Activated CD4-positive, alpha-beta T cell treated with anti-CD3 and anti-CD28 coated beads for 48 hours (primary cell): ENCODE results near the gene ASIC3.
A peak's percentile ranks its signal among the peaks of the same experiment; 100 is the strongest.
"Not testable (repeated sequence)": the region's sequence is repeated elsewhere in the genome, so short reads cannot be mapped to it uniquely, and the experiment has no call there.

Source experiments
- DNase-seq: peaks from one replicate; pipeline ENCODE4 v3.0.0-alpha.2; 2020

ASIC3 gene

GRCh38 chr7:151034312-151035025, 13.9 kb upstream of the ASIC3 start:
- no peak for DNase-seq

GRCh38 chr7:151035026-151035717, 13.2 kb upstream of the ASIC3 start:
- no peak for DNase-seq

- no peak for DNase-seq
Observed at GRCh38 chr7:151035902-151036301, 12.4 kb upstream of the ASIC3 start.

GRCh38 chr7:151038951-151039849, 9.1 kb upstream of the ASIC3 start:
- peak; percentile 88 for DNase-seq

GRCh38 chr7:151039850-151040548, 8.3 kb upstream of the ASIC3 start:
- DNase-seq, result no peak

- DNase-seq, result no peak
Observed at GRCh38 chr7:151040616-151041375, 7.5 kb upstream of the ASIC3 start.

DNA sequence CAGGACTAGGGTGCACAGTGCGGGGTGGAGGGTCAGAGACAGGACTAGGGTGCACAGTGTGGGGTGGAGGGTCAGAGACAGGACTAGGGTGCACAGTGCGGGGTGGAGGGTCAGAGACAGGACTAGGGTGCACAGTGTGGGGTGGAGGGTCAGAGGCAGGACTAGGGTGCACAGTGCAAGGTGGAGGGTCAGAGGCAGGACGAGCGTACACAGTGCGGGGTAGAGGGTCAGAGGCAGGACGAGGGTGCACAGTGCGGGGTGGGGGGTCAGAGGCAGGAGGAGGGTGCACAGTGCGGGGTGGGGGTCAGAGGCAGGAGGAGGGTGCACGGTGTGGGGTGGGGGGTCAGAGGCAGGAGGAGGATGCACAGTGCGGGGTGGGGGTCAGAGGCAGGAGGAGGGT, 4.9 kb upstream of the ASIC3 start:
- not testable (repeated sequence) for DNase-seq

GRCh38 chr7:151043959-151044358, 4.4 kb upstream of the ASIC3 start:
- no peak for DNase-seq

DNA sequence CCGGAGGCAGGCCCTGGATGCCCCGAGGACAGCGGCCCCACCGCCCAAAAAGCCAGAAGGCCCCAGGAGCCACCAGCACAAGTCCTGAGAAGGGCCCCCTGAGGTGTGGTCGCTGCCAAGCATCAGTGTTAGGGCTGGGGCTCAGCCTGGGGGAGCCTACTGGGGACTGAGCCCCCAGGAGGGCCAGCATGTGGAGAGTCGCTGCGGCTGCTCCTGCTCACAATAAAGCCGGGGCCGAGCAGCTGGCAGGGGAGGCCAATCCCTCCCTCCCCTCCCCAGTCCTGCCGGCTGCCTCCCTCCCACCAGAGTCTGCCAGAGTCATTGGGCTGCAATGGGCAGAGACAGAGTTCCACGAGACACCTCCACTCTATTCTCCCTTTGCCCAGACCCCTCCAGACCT, 3.1 kb upstream of the ASIC3 start:
- DNase-seq, result no peak

DNA sequence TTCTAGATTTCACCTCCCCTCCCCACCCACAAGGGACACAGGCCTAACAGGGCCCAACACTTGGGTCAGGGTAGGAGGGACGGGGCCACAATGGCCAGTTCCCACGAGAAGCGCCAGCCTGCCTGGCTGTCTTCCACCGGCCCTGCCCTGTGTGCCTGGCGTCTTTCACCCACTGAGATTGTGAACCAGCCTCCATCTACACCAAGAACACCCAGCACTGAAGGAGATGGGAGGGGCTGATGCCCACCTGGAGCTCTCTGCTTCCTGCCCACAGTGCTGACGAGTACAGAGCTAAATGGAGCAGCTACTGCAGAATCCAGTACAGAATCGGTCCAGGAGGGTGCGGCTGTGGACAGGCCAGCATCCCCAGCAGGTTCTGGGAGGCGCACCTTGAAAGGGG, 2.4 kb upstream of the ASIC3 start:
- no peak for DNase-seq

DNA sequence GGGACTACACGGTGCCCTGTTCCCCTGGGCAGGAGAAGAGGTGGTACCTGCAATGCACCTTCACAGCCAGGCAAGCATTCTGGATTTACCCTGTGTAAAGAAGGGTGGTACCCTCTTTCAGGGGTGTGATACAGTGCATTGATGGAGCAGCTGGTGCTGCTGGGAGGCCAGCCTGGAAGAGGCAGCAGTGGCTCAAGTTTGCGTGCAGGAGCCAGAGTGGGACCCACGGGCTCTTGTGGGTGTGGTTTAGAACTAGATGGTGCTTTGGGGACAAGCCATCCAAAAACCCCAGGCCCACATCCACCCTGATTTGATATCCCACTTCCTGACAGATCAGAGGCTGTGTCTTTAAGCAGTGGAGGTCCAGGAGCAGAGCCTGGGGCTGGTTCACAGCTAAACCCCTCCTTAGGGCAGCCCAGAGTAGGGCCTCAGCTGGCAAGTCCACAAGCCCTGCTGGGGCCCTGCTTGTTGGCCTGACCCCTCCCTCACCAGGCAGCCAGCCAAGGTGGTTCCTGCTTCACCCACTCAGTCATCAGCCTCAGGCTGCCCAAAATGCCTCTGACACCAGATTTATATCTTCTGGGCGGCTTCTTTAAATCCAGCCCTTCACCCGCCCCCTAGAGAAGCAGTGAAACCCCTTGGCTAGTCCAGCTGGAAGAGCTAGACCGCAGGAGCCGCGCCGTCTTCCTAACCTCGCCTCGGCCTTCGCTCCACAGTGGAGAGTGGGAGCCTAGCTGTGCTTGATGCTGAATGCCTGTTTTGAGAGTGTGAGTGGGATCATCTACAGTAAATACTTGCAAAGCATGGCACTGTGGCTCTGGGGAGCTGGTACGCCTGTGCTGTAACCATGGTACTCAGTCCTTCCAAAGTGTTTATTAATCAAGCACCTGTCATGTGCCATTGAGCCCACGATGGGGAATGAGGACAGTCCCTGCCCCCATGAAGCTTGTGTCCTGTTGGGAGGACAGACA, 1.4 kb upstream of the ASIC3 start:
- no peak for DNase-seq

DNA sequence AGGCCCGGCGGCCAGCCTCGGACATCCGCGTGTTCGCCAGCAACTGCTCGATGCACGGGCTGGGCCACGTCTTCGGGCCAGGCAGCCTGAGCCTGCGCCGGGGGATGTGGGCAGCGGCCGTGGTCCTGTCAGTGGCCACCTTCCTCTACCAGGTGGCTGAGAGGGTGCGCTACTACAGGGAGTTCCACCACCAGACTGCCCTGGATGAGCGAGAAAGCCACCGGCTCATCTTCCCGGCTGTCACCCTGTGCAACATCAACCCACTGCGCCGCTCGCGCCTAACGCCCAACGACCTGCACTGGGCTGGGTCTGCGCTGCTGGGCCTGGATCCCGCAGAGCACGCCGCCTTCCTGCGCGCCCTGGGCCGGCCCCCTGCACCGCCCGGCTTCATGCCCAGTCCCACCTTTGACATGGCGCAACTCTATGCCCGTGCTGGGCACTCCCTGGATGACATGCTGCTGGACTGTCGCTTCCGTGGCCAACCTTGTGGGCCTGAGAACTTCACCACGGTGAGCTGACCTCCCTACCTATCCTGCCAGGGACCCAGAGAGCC, 656 bp downstream of the ASIC3 start:
- no peak for DNase-seq

DNA sequence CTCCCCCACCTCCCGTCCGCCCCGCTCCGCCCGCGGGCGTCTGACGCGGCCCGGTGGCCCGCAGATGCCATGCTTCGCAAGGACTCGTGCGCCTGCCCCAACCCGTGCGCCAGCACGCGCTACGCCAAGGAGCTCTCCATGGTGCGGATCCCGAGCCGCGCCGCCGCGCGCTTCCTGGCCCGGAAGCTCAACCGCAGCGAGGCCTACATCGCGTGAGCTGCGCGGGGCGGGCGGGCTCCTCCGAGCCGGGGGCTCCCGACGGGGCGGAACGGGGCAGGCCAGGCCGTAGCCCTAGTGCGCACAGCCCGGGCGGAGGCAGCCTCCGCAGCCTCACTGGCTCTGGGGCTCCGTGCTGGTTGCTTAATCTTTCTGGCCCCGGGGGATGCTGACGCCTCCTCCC, 2.8 kb downstream of the ASIC3 start:
- peak; percentile 70 for DNase-seq

- DNase-seq, result no peak
Observed at GRCh38 chr7:151053096-151053495, 4.8 kb downstream of the ASIC3 start.

- no peak for DNase-seq
Observed at GRCh38 chr7:151053751-151054150, 5.4 kb downstream of the ASIC3 start.

- no peak for DNase-seq
Observed at GRCh38 chr7:151056283-151056665, 7.9 kb downstream of the ASIC3 start.

- DNase-seq, result no peak
Observed at GRCh38 chr7:151056666-151057505, 8.6 kb downstream of the ASIC3 start.

DNA sequence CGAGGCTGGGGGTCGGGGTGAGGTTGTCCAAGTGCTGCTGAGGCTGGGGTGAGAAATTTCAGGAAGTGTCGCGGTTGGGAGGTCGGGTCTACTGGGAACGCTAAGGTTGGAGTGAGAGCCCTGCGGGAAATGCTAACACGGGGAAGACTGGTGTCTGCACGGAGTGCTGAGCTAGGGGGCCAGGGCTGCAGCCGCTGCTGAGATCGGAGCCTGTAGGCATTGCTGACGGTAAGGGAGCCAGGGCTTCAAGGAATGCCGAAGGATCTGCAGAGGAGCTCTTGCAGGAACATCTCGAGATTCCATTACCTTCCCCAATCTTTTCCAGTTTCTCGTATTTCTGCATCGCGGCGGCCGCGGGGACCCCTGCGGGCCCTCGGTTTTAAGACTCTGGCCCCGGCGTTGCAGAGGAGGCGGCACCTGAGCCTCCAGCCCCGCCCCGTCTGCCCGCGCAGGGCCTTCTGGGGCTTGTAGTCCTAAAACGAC, 9.2 kb downstream of the ASIC3 start, which contains the start of gene CDK5:
TSS of gene CDK5 (minus strand) at position 392 of the 483 bp plus-strand sequence. CDS start at position 343, 49 bp downstream.
- DNase-seq, result no peak
